Loucy (cell line): Measurements from ENCODE around the gene HELT.

Experiments
- EZH2phosphoT487 ChIP-seq: fragments of 200-600 bp; IDR thresholded peaks from 2 replicates; pipeline ENCODE4 v1.6.1; 2018; ENCODE audit warnings: antibody characterized with exemption, mild to moderate bottlenecking, moderate library complexity, borderline replicate concordance
- TF ChIP-seq, protein P1 (sequence below): fragments of 200-600 bp; sonication (generic); conservative IDR thresholded peaks from 2 replicates; pipeline ENCODE4 v1.5.1; 2014; ENCODE audit warnings: mild to moderate bottlenecking, antibody characterized with exemption, low read length

DNA sequence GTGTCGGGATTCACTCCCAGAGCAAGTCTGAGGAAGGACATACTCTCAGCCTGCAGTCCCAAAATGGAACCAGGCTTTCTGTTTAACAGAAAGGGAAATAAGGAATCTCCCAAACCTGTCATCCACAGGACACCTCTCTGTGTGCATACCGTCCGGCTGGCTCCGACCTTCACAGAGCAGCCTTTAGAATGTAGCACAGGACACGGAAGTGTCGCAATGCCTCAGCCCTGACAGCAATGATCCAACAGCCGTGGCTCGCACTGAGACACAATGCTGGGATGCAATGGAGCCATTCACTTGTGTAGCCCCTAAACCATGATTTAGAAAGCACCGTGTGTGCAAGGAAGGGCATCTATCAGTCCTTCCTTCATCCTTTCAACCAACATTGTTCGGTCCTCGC, 15.5 kb upstream of the HELT start:
- no peak for TF ChIP-seq EZH2phosphoT487
- TF ChIP-seq, protein P1, sequence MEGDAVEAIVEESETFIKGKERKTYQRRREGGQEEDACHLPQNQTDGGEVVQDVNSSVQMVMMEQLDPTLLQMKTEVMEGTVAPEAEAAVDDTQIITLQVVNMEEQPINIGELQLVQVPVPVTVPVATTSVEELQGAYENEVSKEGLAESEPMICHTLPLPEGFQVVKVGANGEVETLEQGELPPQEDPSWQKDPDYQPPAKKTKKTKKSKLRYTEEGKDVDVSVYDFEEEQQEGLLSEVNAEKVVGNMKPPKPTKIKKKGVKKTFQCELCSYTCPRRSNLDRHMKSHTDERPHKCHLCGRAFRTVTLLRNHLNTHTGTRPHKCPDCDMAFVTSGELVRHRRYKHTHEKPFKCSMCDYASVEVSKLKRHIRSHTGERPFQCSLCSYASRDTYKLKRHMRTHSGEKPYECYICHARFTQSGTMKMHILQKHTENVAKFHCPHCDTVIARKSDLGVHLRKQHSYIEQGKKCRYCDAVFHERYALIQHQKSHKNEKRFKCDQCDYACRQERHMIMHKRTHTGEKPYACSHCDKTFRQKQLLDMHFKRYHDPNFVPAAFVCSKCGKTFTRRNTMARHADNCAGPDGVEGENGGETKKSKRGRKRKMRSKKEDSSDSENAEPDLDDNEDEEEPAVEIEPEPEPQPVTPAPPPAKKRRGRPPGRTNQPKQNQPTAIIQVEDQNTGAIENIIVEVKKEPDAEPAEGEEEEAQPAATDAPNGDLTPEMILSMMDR = no peak
